ENCODE results near the gene MORN4.

The MORN4 gene

GRCh38 chr10:97575127-97575668 lies 58.1 kb downstream of the MORN4 start:
- DNase-seq (ENCODE audit: low read depth in 2 of 2, low spot score in 1 of 2): no peak

DNA sequence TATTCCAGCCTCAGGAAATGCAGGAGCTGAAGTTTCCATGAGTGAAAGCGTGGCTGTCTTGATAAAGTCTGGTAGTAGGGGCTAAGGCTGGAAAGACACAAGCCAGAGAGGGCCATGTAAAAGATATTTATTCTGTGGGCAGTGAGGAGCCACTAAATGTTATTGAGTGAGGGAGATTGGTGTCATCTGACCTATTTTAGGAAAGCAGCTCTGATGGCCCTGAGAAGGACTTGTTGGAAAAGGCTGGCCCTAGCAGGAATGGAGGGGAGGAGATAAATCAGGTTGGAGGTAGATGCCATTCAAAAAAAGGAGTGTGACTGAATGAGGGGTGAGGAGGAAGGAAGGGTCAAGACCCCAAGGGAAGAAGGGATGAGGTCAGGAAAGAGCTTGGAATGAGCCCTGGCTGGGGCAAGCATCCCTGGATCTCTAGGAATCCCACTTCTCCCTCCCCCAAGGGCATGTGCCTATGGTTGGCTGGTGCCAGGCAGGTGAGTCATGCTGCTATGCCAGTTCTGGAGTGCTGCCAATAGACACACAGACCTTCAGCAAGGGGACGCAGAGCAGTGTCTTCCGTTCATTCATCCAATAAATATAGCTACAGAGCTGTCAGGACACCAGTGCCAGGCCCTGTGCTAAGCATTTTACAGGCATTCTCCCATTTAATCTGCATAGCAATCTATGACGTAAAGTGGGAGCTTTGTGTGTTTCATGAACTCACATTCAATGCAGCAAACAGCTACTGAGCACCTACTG lies 58.8 kb downstream of the MORN4 start:
- DNase-seq (ENCODE audit: low read depth in 2 of 2, low spot score in 1 of 2): no peak

GRCh38 chr10:97573672-97574071 lies 59.6 kb downstream of the MORN4 start:
- DNase-seq (ENCODE audit: low read depth in 2 of 2, low spot score in 1 of 2): no peak

DNA sequence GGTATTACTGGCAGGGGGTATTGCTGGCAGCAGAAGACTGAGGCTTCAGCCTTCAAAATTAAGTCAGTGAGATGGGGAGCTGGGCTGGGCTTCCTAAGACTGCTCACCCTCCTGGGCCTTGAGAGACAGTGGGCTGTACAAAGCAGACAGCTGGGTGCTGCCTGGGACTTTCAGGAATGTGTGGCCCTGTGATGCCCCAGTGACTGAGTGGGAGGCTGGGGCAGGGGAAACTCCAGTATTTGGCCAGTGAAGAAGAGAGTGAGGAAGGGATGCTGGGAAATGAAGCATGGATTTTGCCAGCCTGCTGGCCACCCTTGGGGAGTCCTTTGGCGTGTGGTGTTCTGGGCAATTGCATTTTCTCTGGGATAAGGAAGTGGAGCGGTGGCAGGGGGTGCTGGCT lies 60.3 kb downstream of the MORN4 start:
- no peak for DNase-seq (ENCODE audit: low read depth in 2 of 2, low spot score in 1 of 2)

DNA sequence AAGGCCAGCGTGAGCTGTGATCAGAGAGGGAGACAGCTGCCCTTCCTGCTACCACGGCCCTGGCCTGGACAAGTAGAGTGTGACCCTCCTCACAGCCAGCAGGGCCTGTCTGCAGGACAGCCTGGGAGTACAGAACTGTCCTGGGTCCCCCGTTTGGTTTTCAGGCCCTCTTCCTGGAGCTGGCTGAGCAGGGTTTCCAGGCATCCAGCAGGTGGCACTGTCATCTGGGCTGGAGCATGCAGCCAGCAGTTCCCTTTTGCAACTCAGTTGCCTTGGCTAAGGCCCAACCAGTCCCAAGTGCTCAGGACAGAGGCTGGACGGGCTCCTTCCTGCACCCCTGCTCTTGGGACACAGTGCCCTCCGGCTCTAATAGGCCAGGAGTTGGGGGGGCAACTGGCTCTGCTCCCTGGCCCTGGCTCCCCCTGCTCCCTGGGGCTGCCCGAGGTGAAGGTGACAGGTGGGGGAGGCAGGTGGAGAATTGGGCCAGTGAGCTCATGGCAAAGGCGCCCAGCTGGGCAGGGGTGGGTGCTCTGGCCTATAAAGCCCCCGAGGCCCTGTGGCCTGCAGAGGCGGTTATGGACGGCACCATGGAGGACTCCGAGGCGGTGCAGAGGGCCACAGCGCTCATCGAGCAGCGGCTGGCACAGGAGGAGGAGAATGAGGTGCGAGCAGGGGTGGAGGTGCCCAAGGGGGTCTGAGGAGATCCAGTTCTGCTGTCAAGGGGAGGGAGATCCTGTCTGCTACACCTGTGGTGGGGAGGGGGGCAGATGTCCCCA lies 60.9 kb downstream of the MORN4 start, which contains the start of gene ANKRD2:
TSS of gene ANKRD2 (plus strand) at position 566 of the 776 bp plus-strand sequence. CDS start at position 576, 10 bp downstream.
- peak; percentile 14 to 21 for DNase-seq (ENCODE audit: low read depth in 2 of 2, low spot score in 1 of 2)

GRCh38 chr10:97571622-97572021 lies 61.7 kb downstream of the MORN4 start:
- DNase-seq (ENCODE audit: low read depth in 2 of 2, low spot score in 1 of 2): no peak

DNA sequence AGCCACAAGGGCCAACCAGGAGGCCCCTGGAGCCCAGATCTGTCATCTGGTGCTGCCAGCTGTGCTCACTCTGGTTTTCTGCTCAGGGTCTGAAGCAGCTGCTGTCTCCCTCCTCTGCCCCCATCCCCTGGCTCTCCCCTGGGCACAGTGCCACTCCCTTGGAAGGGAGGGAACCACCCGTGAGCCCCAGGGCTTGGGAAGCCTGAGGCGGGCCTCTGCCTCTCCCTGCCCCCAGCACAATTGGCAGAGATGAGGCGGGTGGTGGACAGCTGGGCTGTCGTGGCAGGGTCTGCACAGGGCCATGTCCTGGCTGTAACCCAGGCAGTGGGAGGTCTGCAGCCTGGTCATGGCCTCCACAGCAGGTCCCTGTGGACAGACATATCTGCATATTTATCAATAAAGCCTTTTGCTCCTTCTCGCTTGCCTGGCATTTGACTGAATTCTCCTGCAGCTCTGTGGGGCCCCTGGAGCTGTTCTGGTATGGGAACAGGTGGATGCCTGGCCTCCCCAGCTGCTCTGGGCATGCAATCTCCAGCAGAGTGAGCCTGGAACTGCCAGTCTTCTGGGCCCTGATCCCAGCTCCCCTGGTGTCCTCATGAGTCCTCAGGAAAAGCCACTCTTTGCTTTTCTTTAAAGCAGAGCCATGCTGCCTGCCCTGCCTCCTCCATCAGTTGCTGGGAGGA lies 62.4 kb downstream of the MORN4 start:
- DNase-seq (ENCODE audit: low read depth in 2 of 2, low spot score in 1 of 2): no peak

GRCh38 chr10:97570146-97570788 lies 63.0 kb downstream of the MORN4 start:
- DNase-seq (ENCODE audit: low read depth in 2 of 2, low spot score in 1 of 2): no peak

- no peak for DNase-seq (ENCODE audit: low read depth in 2 of 2, low spot score in 1 of 2)
Measured at GRCh38 chr10:97567891-97568290, 65.4 kb downstream of the MORN4 start.

DNA sequence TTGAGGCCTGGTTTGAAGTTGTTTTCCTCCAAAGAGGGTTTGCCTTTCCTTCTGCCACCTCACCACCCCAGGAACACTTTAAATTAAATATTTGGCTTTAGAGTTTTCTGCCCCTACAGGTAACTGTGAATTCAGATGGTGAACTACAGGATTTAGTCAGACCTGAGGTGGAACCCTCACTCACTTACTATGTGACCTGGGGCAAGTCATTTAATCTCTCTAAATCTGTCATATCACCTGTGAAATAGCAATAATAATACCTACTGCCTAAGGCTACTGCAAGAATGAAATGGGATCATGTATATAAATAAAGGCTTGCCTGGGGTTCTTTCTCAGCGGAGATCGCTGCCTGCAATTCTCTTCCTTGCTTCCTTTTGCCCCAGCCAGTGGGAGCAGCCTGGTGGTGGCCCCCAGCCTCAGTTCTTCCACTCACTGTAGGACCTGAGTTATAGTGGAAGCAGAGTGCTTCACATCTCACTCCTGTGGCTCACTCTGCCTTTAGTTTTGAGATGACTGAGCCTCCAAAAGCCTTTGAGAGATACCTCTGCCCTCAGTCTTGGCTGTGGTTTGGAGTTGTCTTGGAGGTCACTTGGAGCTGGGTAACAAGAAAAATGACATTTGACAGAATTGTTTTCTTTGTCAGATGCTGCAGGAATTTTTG lies 66.8 kb downstream of the MORN4 start:
- no peak for DNase-seq (ENCODE audit: low read depth in 2 of 2, low spot score in 1 of 2)

DNA sequence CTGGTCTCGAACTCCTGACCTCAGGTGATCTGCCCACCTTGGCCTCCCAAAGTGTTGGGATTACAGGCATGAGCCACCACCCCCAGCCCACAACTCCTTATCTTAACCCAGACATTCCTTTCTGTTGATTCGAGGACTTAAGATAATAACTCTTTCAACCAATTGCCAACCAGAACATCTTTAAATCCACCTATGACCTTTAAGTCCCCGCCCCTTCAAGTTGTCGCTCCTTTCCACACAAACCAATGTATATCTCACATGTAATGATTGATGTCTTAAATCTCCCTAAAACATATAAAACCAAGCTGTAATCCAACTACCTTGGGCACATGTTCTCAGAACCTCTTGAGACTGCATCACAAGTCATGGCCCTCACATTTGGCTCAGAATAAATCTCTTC lies 68.5 kb downstream of the MORN4 start:
- DNase-seq (ENCODE audit: low read depth in 2 of 2, low spot score in 1 of 2): no peak
